Epithelial cell of prostate (primary cell): ENCODE results near the gene RTL10.
"Not testable (repeated sequence)": the region's sequence is repeated elsewhere in the genome, so short reads cannot be mapped to it uniquely, and the experiment has no call there.

Experiments used
- DNase-seq: peaks from one replicate; pipeline ENCODE4 v3.0.0-alpha.2; 2011; ENCODE audit warnings: low read depth, low spot score
- H3K27ac ChIP-seq: fragments of 450-650 bp; 2 replicates; pipeline ENCODE4 v1.5.1; 2017; ENCODE audit warnings: mild to moderate bottlenecking

Gene RTL10

GRCh38 chr22:19848298-19849224 lies 6.1 kb downstream of the RTL10 start:
- peak overlapping the region; percentile 86 for H3K27ac ChIP-seq
- DNase-seq, result no peak

- DNase-seq, result no peak
- H3K27ac ChIP-seq, result no peak overlapping the region
These were observed 7.4 kb downstream of the RTL10 start for GRCh38 chr22:19847345-19847632.

GRCh38 chr22:19846620-19847344 lies 7.9 kb downstream of the RTL10 start:
- no peak for DNase-seq
- H3K27ac ChIP-seq, result no peak overlapping the region

- H3K27ac ChIP-seq, result peak overlapping the region; percentile 26
- no peak for DNase-seq
These were observed 9.5 kb downstream of the RTL10 start for GRCh38 chr22:19845054-19845722.

- peak overlapping the region; percentile 26 for H3K27ac ChIP-seq
- DNase-seq, result no peak
These were observed 10.2 kb downstream of the RTL10 start for GRCh38 chr22:19844377-19845053.

GRCh38 chr22:19843857-19844376 lies 10.8 kb downstream of the RTL10 start:
- no peak for DNase-seq

GRCh38 chr22:19843107-19843856 lies 11.4 kb downstream of the RTL10 start:
- H3K27ac ChIP-seq, result no peak overlapping the region
- no peak for DNase-seq

More at GRCh38 chr22:19843857-19844376, 10.8 kb downstream of the RTL10 start:
- H3K27ac ChIP-seq, result peak overlapping the region; percentile 26

- no peak overlapping the region for H3K27ac ChIP-seq
- no peak for DNase-seq
These were observed 12.1 kb downstream of the RTL10 start for GRCh38 chr22:19842393-19843106.

GRCh38 chr22:19841641-19842392 lies 12.9 kb downstream of the RTL10 start:
- no peak for DNase-seq
- H3K27ac ChIP-seq, result no peak overlapping the region

- no peak overlapping the region for H3K27ac ChIP-seq
- no peak for DNase-seq
These were observed 13.6 kb downstream of the RTL10 start for GRCh38 chr22:19840955-19841640.

- H3K27ac ChIP-seq, result no peak overlapping the region
- no peak for DNase-seq
These were observed 14.6 kb downstream of the RTL10 start for GRCh38 chr22:19840059-19840458.

- no peak overlapping the region for H3K27ac ChIP-seq
These were observed 16.8 kb downstream of the RTL10 start for GRCh38 chr22:19837915-19838314.

GRCh38 chr22:19836512-19836911 lies 18.2 kb downstream of the RTL10 start:
- no peak for DNase-seq
- H3K27ac ChIP-seq, result no peak overlapping the region

More at GRCh38 chr22:19837915-19838314, 16.8 kb downstream of the RTL10 start:
- no peak for DNase-seq

- H3K27ac ChIP-seq, result no peak overlapping the region
- no peak for DNase-seq
These were observed 20.1 kb downstream of the RTL10 start for GRCh38 chr22:19834599-19834998.

GRCh38 chr22:19833327-19833726 lies 21.3 kb downstream of the RTL10 start:
- not testable (repeated sequence) for H3K27ac ChIP-seq, DNase-seq

- H3K27ac ChIP-seq, result no peak overlapping the region
- DNase-seq, result no peak
These were observed 22.1 kb downstream of the RTL10 start for GRCh38 chr22:19832476-19833108.

- DNase-seq, H3K27ac ChIP-seq: not testable (repeated sequence)
These were observed 22.7 kb downstream of the RTL10 start for GRCh38 chr22:19831979-19832378.
